Amniotic stem cell (primary cell): Measurements from ENCODE around the gene DUSP28.

ENCODE experiments used
- DNase-seq: peaks from one replicate; lab custom pipeline; 2025; lab: John Stamatoyannopoulos, UW

DUSP28 gene

DNA sequence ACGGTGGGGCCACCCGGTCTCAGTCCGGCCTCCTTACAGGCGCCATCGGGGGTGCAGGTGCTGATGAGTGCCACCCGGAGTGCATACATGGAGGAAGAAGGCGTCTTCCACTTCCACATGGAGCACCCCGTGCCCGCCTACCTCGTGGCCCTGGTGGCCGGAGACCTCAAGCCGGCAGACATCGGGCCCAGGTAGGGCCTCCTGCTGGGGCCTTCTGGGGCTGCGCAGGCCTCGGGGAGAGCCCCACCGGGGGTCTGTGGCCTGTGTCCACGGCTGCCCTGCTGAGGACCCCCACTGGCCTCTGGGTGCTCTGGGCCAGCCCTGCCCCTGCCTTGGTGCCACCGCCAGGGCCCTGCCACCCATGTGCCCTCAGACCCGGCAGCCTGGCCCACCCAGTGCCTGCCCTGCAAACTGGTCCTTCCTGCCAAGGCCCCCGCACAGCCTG, 12.9 kb downstream of the DUSP28 start:
- no peak for DNase-seq

DNA sequence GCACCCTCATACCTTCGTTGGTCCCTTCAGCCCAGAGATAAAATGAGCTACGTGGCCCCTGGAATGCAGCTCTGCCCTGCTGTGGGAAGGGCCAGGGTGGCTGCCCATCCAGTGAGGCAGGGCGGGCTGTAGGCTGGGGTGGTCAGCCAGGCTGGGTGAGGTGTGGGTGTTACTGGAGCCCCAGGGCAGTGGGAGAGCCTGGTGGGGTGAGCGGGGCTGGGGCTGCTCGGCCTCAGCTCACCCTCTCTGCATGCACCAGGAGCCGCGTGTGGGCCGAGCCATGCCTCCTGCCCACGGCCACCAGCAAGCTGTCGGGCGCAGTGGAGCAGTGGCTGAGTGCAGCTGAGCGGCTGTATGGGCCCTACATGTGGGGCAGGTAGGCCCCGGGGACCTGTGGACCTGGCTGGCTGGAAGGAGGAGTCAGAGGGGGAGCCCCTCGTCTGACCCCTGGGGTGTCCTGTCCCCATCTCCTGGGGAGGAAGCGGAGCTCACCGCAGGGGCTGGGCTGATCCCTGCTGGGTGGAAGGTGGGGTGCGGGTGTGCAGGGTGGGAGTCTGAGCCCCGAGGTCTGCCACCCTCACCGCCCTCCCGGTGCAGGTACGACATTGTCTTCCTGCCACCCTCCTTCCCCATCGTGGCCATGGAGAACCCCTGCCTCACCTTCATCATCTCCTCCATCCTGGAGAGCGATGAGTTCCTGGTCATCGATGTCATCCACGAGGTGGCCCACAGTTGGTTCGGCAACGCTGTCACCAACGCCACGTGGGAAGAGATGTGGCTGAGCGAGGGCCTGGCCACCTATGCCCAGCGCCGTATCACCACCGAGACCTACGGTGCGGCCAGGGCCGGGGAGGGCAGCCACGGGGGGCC, 13.6 kb downstream of the DUSP28 start:
- DNase-seq = no peak

DNA sequence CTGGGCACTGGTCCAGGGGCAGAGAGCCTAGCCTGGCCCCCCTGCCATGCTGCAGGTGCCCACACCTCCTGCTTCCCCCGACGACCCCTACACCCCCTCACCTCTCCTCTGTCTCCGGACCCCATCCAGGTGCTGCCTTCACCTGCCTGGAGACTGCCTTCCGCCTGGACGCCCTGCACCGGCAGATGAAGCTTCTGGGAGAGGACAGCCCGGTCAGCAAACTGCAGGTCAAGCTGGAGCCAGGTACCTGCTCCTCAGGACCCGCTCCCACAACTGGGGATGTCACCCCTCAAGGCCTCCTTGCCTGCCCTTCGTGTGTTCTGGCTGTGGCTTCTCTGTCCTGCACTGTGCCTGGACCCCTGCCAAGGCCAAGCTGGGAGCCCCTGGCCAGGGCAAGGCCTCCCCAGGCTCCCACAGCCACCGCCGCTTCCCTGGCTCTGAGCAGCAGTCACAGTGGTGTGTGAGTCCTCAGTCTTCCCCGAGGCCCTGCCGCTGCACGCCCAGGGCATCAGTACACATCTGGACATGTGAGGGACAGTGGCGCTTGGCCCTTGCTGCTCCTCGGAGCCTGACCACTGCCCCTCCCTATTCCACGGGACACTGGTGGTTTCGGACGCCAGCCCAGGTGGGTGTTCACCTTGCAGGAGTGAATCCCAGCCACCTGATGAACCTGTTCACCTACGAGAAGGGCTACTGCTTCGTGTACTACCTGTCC, 14.4 kb downstream of the DUSP28 start:
- DNase-seq = no peak

DNA sequence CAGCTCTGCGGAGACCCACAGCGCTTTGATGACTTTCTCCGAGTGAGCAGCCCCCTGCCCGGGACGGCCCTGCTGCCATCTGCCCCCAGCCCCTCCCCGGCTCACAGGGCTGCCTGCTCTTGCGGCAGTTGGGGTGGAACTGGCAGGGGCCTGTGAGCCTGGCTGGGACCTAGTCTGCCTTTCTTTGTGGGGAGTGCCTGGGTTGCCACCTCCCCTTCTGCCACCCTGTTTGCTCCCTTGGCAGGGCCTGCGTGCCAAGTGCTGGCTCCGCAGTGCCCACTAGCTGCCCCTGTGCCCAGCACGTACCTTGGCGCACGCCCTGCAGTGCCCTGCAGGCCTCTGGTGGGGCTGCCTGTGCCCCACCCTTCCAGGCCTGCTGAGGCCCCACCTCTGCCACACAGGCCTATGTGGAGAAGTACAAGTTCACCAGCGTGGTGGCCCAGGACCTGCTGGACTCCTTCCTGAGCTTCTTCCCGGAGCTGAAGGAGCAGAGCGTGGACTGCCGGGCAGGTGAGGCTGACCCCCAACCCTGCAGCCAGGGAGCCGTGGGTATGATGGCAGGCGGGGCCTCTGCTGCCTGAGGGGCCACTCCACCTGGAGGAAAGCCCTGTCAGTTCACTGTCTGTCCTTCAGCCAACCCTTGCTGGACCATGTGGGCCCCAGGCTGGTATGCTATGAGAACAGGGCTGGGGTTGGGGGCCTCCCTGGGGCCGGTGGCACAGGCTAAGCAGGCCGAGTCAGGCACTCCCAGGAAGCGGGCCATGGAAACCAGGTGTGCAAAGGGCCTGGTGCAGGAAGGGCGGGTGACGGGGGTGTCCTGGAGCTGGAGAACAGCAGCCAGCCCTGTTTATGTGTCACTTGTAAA, 15.2 kb downstream of the DUSP28 start:
- no peak for DNase-seq

DNA sequence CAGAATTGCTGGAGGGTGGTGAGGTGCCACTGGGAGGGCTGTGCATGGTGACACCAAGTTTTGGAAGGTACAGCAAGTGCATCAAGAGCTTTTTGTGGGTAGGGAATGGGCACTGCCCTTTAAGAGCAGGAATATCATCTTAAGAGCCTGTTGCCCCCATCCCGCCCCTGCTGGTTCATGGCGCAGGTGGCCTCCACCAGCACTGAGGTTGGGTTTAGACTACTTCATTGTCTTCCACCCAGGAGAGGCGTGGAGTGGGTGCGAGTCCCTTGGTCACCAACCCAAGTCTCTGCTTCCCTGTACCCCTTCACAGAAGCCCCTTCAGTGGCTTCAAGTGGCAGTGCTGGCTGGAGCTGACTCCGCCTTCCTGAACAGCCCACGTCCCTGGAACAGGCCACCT, 15.9 kb downstream of the DUSP28 start:
- DNase-seq = no peak

DNA sequence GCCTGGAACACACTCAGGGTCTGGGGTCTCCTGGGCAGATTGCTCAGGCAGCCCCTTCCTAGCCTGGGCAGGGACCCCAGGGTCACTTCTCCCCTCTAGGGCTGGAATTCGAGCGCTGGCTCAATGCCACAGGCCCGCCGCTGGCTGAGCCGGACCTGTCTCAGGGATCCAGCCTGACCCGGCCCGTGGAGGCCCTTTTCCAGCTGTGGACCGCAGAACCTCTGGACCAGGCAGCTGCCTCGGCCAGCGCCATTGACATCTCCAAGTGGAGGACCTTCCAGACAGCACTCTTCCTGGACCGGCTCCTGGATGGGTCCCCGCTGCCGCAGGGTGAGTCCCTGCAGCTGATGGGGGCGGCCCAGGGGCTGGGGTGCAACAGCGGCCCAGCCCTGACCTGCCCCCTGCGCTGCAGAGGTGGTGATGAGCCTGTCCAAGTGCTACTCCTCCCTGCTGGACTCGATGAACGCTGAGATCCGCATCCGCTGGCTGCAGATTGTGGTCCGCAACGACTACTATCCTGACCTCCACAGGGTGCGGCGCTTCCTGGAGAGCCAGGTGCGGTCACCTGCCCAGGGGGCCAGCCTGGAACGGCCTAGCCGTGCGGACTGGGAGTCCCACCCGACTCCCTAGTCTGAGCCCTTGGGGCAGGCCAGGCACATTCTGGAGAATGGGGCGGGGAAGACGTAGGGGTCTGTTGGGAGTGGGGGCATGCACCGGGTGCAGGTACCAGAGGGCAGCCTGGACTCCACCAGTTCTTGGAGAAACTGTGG, 16.5 kb downstream of the DUSP28 start:
- no peak for DNase-seq

DNA sequence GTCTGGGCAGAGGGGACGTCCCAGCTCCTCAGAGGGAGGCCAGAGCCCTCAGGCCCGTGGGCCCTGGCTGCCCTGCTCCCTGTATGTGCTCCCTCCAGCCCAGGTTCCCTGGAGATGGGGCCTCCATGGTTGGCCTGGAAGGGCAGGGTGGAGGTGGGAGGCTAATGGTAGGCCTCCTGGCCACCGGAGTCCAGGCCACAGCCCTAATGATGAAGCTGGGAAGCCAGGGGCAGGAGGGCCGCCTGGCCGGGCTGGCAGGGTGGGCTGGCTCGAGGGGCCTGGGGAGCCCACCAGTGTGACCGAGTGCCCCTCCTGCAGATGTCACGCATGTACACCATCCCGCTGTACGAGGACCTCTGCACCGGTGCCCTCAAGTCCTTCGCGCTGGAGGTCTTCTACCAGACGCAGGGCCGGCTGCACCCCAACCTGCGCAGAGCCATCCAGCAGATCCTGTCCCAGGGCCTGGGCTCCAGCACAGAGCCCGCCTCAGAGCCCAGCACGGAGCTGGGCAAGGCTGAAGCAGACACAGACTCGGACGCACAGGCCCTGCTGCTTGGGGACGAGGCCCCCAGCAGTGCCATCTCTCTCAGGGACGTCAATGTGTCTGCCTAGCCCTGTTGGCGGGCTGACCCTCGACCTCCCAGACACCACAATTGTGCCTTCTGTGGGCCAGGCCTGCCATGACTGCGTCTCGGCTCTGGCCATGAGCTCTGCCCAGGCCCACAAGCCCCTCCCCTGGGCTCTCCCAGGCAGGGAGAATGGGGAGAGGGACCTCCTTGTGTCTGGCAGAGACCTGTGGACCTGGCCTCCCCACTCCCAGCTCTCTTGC, 17.3 kb downstream of the DUSP28 start:
- no peak for DNase-seq

DNA sequence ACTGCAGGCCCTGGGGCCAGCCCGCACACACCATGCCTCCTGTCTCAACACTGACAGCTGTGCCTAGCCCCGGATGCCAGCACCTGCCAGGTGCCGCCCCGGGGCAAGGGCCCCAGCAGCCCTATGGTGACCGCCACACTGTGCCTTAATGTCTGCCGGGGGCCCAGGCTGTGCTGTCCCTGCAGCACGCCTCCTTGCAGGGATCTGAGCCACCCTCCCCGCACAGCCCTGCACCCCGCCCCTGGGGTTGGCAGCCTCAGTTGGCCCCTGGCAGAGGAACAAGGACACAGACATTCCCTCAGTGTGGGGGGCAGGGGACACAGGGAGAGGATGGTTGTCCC, 17.9 kb downstream of the DUSP28 start:
- DNase-seq = no peak

DNA sequence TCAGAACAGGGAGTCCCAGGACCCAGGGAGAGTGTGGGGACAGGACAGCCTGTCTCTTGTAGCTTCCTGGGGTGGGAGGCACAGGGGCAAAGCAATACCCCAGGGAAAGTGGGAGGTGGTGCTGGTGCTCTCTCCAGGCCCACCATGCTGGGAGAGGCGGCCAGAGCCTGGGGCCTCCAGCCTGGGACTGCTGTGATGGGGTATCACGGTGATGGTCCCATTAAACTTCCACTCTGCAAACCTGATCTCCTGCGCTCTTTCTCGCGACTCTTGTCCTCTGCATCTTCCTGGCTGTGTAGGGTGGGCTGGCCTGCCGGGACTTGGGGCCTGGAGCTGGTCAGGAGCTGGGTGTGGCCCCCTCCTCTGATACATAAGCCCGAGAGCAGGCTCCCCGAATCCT, 18.3 kb downstream of the DUSP28 start:
- no peak for DNase-seq

DNA sequence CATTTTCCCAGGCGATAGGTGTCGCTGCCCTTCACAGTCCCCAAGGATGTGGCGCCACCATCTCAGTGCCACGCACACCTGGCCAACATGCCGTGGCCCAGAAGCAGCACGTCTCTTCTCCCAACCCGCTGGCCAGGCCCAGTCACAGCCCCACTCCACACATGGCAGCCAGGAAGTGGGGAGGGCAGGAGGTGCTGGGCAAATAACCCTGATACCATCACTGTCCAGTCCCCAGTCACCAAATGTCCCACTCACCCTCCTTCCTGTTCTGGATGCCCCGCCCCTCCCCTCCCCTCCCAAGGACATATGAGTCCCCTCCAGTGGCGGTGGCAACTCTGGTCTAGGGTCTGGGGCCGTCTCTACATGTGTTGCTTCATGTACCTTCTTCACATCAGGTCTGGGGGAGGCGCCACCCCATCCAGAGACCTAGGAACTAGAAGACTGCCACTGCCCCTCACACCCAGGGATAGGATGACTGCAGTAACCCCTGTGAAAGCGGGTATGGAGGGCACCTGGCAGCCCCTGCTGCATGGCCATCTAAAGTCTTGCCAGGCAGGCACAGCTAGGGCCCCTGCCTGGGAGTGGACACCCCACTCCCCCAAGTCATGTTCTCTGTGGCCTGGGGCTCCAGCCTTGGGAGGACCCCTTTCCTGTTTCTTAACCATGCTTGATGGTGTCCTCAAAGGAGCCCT, 19.1 kb downstream of the DUSP28 start:
- DNase-seq = no peak

DNA sequence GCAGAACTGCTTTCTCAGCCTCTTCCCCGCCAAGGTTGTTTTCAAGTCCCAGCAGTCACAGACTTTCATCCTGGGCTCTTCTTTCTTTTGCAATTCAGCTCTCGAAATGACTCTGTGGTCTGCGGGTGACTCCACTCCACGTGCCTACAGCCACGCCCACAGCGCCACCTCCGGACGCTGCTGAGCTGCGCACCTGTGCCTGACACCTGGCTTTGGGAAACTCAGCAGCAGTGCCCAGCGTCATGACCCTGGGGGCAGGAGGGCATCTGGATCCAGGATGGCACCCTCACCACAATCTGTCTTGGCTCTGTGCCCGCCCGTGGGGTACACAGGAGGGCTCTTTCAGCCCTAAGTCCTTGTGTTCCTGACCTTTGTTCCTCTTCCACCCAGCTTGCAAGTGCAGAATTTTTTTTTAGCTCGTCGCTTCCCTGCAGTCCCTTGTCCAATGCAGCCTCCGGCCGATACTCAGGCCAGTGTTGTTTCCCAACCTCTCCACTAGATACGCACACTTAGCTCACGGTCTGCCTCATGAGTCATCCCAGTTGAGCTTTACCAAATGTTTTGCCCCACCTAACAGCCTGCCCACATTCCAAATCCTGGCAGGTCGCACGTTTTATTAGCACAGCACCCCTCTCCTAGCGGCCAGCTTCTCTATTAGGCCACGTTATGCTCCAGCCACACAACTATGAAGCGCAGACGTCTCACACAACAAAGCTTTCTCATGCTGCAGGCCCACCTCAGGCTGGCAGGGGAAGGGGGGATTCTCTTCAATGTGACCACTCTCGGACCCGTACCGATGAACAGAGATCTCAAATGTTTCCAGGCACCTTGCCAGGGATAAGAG, 19.8 kb downstream of the DUSP28 start:
- no peak for DNase-seq

DNA sequence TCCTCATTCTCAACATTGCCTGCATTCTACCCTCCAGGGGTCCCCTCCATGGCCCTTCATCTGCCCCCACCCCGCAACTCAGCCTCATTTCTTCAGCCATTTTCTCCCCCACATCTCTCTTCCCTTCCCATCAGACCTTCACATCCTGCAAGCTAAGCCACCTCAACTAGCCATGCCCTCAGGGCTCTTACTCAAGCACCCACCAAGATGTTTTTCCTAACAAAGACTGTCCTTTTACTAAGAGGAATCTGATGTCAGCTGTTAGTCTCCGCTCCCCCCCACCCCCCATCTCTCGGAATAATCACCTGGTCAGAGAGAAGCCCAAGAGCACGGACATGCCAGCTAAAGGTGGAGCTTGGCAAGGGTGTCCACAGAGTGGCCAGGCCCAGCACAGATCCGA, 21.7 kb downstream of the DUSP28 start:
- DNase-seq = no peak

DNA sequence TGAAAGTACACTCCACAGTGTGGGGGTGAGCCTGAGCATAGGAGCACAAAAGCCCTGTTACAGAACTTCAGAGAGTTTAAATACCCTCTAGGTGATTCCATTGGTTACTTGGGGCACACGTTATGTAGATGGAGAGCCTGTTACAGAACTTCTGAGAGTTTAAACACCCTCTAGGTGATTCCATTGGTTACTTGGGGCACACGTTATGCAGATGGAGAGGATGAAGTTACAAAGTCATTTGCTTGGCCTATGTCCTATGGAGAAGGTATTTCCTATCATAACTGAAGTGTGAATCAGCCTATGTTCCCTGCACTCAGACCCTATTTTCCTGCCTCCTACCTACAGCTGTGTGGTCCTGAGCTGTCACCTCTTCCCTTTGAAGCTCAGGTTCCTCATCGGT, 22.6 kb downstream of the DUSP28 start:
- DNase-seq = no peak

DNA sequence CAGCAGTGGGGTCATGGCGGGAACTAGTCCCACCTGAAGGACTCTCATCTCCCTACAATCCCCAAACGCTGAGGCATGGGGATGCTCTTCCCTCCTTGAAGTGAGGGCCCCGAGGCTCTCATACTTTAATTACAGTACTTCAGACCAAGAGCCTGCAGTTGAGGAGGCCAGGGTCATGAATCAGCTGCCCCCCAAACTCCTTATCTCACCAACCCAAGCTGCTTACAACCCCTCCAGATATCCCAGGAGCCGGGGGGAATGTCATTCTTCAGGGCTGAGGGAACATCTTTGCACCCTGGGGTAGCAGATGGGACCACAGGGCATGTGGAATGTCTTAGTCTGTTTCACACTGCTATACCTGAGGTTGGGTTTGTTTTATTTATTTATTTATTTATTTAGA, 23.6 kb downstream of the DUSP28 start:
- DNase-seq = no peak

DNA sequence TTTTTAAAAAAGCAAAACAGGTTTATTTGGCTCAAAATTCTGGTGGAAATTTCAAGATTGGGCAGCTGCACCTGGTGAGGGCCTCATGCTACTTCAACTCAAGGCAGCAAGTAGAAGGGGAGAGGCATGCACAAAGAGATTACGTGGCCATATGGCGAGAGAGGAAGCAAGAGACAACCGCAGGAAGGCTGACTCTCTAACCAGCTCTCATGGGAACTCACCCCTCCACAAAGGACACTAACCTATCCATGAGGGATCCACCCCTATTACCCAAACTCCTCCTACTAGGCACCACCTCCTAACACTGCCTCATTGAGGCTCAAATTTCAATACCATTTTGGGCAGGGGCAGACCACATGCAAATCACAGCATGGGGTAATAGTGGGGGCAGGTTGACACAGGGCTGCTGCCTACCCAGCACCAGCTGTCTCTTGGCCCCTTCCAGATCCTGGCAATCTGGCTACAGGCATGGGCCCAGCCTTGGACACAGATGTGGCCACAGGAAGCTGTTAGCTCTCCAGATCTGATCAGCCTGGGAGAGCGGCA, 24.4 kb downstream of the DUSP28 start:
- DNase-seq = no peak

DNA sequence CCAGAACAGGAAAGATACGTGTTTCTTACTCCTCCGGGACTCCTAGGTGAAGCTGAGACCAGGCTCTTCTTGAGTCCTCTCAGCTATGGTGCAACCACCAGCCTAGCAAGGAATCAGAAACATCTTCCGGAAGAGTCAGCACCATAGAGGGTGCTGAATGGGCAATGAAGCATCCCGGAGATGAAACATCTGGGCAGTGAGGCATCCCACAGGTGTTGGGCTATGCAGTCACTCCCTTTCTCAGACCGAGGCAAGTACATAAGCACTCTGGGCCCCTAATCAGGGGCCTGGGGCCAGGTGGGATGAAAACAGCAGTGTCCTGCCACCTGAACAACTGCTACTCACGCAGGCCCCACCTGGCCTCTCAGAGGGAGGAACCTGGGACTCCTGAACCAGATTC, 24.9 kb downstream of the DUSP28 start:
- no peak for DNase-seq

DNA sequence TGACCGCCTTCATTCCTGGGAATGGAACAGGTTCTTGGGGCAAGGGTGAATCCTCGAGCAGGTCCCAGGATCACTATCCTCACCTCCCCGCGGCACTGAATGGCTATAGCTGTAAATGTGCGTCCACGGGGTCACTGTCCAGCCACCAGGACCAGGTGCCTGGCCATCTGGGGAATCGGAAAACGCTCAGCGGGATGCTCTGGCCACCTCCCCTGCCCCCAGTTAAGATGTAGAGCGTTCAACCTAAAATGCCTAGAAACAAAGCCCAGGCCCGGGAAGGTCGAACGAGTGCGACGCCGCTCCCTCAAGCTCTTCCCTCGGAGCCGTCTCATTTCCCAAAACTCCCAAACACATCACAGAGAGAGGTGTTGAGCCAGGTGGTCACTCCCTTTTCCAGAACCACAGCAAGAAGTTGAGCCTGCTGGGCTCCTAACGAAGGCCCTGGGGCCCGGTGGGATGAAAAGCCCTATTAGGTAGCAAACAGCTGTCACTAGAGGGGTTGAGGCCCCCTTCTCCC, 25.6 kb downstream of the DUSP28 start:
- no peak for DNase-seq

DNA sequence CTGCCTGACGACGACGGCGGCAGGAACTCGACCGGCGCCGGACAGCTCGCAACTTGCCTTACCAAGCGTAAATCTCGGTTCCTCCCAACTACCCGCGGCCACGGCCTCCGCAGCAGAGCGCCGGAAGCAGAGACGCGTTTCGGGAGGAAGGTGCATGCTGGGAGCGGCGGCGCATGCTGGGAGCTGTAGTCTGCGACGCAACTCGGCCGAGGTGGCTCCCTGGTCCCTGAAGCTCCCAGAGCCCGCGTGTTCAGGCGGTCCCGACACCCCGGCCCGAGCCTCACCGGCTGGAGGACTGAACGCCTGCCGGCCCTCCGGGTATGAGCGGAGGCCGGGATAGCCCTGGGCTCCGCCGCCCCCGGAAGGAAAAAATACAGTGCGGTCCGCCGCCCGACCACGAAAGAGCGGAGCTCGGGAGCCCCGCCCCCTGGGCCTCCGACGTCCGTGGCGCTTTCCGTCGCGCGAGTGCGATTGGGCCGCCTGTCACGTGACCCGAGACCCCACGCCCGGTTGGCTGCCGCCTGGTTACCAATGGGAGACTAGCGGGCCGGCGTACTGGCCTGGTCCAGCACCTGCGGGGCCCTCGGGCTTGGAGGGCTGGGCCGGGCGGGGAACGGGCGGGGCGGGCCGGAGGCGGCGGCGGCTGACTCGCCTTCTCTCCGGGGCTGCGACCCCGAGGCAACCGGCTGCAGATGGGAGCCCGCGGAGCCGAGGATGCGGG, 26.2 kb downstream of the DUSP28 start, which contains the start of gene CAPN10:
CAPN10 (plus strand) TSS at position 537 of the 721 bp plus-strand sequence; CDS start at position 715, 178 bp downstream.
- peak; percentile 94 for DNase-seq
